Body of pancreas (tissue), 4 donors: ENCODE data around the gene GARNL3. TPM values are rescaled to one million over a fixed set of nuclear protein-coding genes. Genes with fewer than 3 reads are reported as not detected.

Experiments used
- ATAC-seq: fragments of 150-250 bp; one replicate; pipeline ENCODE4 v1.9.1; 2016
- DNase-seq, 4 donors: peaks; one replicate each; pipeline ENCODE4 v3.0.0-alpha.2; 2019
- H3K27ac ChIP-seq, 4 donors: fragments of 200-600 bp; sonication (generic); 1 replicate in 3 of 4; 2 replicates in 1 of 4; pipeline versions ENCODE4 v1.5.1 to v1.6.1; 2016 to 2019; ENCODE audit warnings: mild to moderate bottlenecking in 1 of 4, mixed read lengths in 1 of 4, moderate library complexity in 1 of 4
- H3K27me3 ChIP-seq, 2 donors: fragments of 200-600 bp; sonication (generic); one replicate each; pipeline ENCODE4 v1.6.0; 2016; ENCODE audit warnings: mild to moderate bottlenecking in 1 of 2
- H3K36me3 ChIP-seq, 2 donors: fragments of 200-600 bp; sonication (generic); replicated peaks in 1 of 2; 2 replicates each; pipeline ENCODE4 v1.5.1; 2016; ENCODE audit warnings: low read depth in 2 of 2; ENCODE audit not compliant: insufficient read depth in 1 of 2
- H3K4me1 ChIP-seq: fragments of 200-600 bp; sonication (generic); one replicate; pipeline ENCODE4 v1.6.0; 2016
- H3K4me3 ChIP-seq, 2 donors: fragments of 200-600 bp; sonication (generic); 1 replicate in 1 of 2; 2 replicates in 1 of 2; pipeline ENCODE4 v1.5.1; 2016 to 2019
- H3K9me3 ChIP-seq, 3 donors: fragments of 200-600 bp; sonication (generic); 1 replicate in 2 of 3; 2 replicates in 1 of 3; pipeline ENCODE4 v1.5.1; 2016
- POLR2A ChIP-seq, 3 donors: fragments of 450-650 bp; IDR thresholded peaks; one replicate each; pipeline ENCODE4 v1.6.1; 2016; ENCODE audit warnings: antibody characterized with exemption in 3 of 3, mild to moderate bottlenecking in 2 of 3
- WGBS, 2 donors: methylation state at CpG; one replicate each; pipeline ENCODE4 v1.1.5; 2017; 5-methylcytosine and 5-hydroxymethylcytosine counted together
- intact Hi-C: fragments of 100-400 bp; cut with DNase I; formaldehyde crosslinking; loops from one replicate; pipeline ENCODE4 v1.15.1; 2023
- total RNA-seq, 2 donors: library from RNA; depleted of rRNA; stranded (reverse); fragments of >200 nt; gene quantifications; one replicate each; pipeline ENCODE4 v1.1.0, GENCODE V29; 2016
- TF ChIP-seq, protein P1 (sequence below), 7 experiments: fragments of 450-650 bp in 4 of 7; fragments of 200-600 bp in 3 of 7; sonication (generic) in 3 of 7; IDR thresholded peaks; one replicate each; pipeline ENCODE4 v1.5.1; 2016 to 2019; ENCODE audit warnings: antibody characterized with exemption in 7 of 7

Gene GARNL3
- total RNA-seq, 2 donors from 2014 or later, result 5.9 to 23.6 TPM

DNA sequence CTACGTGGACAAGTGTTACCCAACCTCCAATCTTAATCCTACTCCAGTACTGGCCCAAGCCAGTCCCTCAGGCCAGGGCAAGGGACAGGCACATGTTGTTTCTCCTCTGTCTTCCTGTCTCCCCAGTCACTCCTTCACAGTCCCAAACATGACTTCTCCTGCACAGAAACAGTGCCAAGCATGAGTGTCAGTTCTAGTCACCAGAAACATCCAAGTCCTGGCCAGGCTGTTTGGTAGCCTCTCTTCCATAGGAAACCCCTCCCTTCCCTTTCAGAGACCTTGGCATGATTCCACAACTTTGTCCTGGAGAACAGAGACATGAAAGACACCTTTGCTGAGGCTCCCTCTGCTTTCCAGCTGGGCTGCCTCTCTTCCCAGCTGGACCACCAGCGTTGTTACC, 76.1 kb downstream of the GARNL3 start:
- no peak for ATAC-seq
- Histone ChIP-seq H3K4me3 (no peak overlapping the region), H3K36me3 (no peaks in the 10 kb centered on the region)

GRCh38 chr9:127341152-127341551, 76.6 kb downstream of the GARNL3 start:
- TF ChIP-seq POLR2A (IDR thresholded peaks at IDR 0.05), result no peak
- TF ChIP-seq, protein P1, sequence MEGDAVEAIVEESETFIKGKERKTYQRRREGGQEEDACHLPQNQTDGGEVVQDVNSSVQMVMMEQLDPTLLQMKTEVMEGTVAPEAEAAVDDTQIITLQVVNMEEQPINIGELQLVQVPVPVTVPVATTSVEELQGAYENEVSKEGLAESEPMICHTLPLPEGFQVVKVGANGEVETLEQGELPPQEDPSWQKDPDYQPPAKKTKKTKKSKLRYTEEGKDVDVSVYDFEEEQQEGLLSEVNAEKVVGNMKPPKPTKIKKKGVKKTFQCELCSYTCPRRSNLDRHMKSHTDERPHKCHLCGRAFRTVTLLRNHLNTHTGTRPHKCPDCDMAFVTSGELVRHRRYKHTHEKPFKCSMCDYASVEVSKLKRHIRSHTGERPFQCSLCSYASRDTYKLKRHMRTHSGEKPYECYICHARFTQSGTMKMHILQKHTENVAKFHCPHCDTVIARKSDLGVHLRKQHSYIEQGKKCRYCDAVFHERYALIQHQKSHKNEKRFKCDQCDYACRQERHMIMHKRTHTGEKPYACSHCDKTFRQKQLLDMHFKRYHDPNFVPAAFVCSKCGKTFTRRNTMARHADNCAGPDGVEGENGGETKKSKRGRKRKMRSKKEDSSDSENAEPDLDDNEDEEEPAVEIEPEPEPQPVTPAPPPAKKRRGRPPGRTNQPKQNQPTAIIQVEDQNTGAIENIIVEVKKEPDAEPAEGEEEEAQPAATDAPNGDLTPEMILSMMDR (IDR thresholded peaks at IDR 0.05), result no peak
- intact Hi-C loops, result no loop called here
- peaks cover 13% of the 10 kb centered on the region for H3K4me1 ChIP-seq
- H3K4me3 ChIP-seq, result no peak overlapping the region
- no peak overlapping the region for H3K27ac ChIP-seq
- DNase-seq (peak in 1 of 4 donors; percentile 16), ATAC-seq (no peak)
- H3K9me3 ChIP-seq, result no peaks in the 10 kb centered on the region
- H3K36me3 ChIP-seq, result no peaks in the 10 kb centered on the region
- 88 to 92% methylated on average over 3 of the region's 3 CpGs for WGBS, 2 donors
- H3K27me3 ChIP-seq, result no peaks in the 10 kb centered on the region

More for the DNA sequence above, 76.1 kb downstream of the GARNL3 start:
- H3K4me1 ChIP-seq, result peaks cover 14% of the 10 kb centered on the region
- intact Hi-C loops, result no loop called here
- no peaks in the 10 kb centered on the region for H3K27me3 ChIP-seq
- 67 to 82% methylated on average over 2 of the region's 2 CpGs for WGBS, 2 donors
- no peaks in the 10 kb centered on the region for H3K9me3 ChIP-seq
- DNase-seq, result no peak
- no peak overlapping the region for H3K27ac ChIP-seq
- TF ChIP-seq, protein P1 (IDR thresholded peaks at IDR 0.05), result no peak
- no peak for TF ChIP-seq POLR2A (IDR thresholded peaks at IDR 0.05)

DNA sequence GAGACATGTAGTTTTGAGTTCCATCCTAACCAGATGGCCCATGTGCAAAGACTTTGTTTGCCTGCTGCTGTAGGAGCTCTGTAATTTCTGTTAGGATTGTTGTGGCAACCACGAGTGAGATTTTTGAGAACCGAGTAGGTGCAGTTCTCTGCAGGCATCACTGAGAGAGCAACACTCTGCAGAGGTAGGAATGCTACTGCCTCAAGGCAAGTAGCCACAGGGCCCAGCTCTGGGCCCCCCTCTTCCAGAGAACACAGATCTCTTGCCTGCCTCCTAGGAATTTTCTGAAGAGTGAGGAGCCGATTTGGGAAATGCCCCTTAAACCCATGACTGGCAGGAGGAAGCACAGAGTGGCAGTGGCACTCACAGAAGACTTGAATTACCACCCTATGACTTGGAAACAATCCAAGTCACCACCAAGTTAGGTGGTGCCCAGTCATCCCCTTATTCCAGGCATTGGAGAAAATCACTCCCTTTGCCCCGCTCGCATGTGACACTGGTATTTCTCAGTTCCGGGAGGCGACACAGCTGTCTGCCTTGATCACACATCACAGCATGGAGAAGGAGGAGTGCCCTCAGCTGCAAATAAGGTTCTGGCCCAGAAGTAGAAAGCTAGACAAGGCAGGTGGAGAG, 79.9 kb downstream of the GARNL3 start:
- Histone ChIP-seq H3K9me3 (no peaks in the 10 kb centered on the region), H3K27me3 (no peaks in the 10 kb centered on the region), H3K36me3 (no peaks in the 10 kb centered on the region), H3K4me3 (no peak overlapping the region), H3K27ac (no peak overlapping the region), H3K4me1 (no peaks in the 10 kb centered on the region)
- ATAC-seq, result no peak
- 72 to 79% methylated on average over 4 to 7 of the region's 7 CpGs for WGBS, 2 donors
- intact Hi-C loops, result no loop called here
- no peak for DNase-seq
- TF ChIP-seq, protein P1 (IDR thresholded peaks at IDR 0.05), result no peak
- TF ChIP-seq POLR2A (IDR thresholded peaks at IDR 0.05), result no peak

- 81 to 86% methylated on average over 1 to 3 of the region's 3 CpGs for WGBS, 2 donors
- Histone ChIP-seq H3K9me3 (no peaks in the 10 kb centered on the region), H3K27ac (no peak overlapping the region), H3K27me3 (no peaks in the 10 kb centered on the region), H3K36me3 (no peaks in the 10 kb centered on the region), H3K4me3 (no peak overlapping the region), H3K4me1 (no peaks in the 10 kb centered on the region)
- no peak for DNase-seq
- TF ChIP-seq POLR2A (IDR thresholded peaks at IDR 0.05), result no peak
- TF ChIP-seq, protein P1 (IDR thresholded peaks at IDR 0.05), result no peak
- intact Hi-C loops, result no loop called here
- ATAC-seq, result no peak
Observed at GRCh38 chr9:127345566-127345965, 81.0 kb downstream of the GARNL3 start.

DNA sequence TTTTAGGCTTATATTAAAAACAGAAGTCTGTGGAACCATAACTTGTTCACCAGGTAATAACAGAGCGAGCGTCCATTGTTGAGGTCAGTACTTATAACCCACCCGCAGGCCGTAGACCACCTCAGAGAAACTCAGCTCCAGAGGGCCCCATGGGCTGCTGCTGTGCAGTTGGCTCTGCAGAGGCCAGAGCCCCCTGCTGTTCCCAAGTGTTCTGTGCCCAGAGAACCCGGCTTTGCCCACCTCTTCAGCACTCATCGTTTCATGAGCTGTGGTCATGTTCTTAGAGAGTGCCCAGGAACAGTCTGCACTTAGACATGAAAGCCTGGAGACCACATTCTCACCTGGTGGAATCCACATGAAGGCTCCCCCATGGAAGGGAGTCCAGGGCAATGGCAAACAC, 82.0 kb downstream of the GARNL3 start:
- DNase-seq (no peak), ATAC-seq (no peak)
- TF ChIP-seq, protein P1 (IDR thresholded peaks at IDR 0.05), result no peak
- no peak for TF ChIP-seq POLR2A (IDR thresholded peaks at IDR 0.05)
- no peaks in the 10 kb centered on the region for H3K27me3 ChIP-seq
- H3K27ac ChIP-seq, result no peak overlapping the region
- no peaks in the 10 kb centered on the region for H3K36me3 ChIP-seq
- H3K9me3 ChIP-seq, result no peaks in the 10 kb centered on the region
- no peak overlapping the region for H3K4me3 ChIP-seq
- intact Hi-C loops, result no loop called here
- 68 to 80% methylated on average over 6 of the region's 6 CpGs for WGBS, 2 donors
- no peaks in the 10 kb centered on the region for H3K4me1 ChIP-seq
